Fibroblast of mammary gland (primary cell): ENCODE measurements around the gene CD300E.
A peak's percentile ranks its signal among the peaks of the same experiment; 100 is the strongest.

Experiments used
- DNase-seq: peaks from one replicate; pipeline ENCODE4 v3.0.0-alpha.2; 2010; ENCODE audit warnings: low read depth
- H3K4me3 ChIP-seq: 2 replicates; pipeline ENCODE4 v1.5.1; 2011; ENCODE audit warnings: low read depth, mild to moderate bottlenecking, low read length, moderate library complexity; ENCODE audit not compliant: control insufficient read depth
- TF ChIP-seq, protein P1 (sequence below): conservative IDR thresholded peaks from 2 replicates; pipeline ENCODE4 v1.5.1; 2011; ENCODE audit warnings: low read depth, low read length, inconsistent platforms; ENCODE audit not compliant: control insufficient read depth, insufficient read depth

CD300E gene

DNA sequence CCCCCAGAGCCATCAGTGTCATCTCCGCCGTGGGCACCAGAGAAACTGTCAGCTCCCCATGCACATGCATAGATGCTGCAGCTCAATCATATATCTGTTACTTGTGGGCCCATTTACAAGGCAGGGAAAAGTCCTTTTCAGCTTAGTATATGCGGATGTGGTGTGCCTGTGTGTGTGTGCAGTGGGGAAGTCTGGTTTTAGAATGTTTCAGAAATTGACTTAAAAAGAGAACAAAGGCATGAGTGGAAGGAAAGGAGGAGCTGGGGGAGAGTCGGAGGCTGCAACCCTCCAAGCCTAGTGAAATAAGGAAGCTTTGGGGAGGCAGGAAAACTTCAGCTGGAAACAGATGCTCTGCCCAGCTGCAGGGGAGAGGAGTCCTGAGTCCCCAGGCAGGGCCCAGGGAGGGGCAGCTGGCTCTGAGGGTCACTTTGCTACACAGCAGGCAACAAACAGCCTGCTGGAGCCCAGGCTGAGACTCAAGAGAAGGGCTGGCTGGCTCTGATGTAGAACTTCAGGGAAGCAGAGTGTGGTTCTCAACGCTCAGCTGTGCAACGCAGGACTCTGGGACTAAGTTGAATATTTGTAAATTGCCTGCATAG, 20.4 kb downstream of the CD300E start:
- H3K4me3 ChIP-seq: no peak overlapping the region
- TF ChIP-seq, protein P1, sequence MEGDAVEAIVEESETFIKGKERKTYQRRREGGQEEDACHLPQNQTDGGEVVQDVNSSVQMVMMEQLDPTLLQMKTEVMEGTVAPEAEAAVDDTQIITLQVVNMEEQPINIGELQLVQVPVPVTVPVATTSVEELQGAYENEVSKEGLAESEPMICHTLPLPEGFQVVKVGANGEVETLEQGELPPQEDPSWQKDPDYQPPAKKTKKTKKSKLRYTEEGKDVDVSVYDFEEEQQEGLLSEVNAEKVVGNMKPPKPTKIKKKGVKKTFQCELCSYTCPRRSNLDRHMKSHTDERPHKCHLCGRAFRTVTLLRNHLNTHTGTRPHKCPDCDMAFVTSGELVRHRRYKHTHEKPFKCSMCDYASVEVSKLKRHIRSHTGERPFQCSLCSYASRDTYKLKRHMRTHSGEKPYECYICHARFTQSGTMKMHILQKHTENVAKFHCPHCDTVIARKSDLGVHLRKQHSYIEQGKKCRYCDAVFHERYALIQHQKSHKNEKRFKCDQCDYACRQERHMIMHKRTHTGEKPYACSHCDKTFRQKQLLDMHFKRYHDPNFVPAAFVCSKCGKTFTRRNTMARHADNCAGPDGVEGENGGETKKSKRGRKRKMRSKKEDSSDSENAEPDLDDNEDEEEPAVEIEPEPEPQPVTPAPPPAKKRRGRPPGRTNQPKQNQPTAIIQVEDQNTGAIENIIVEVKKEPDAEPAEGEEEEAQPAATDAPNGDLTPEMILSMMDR: no peak
- no peak for DNase-seq

GRCh38 chr17:74601944-74602572, 21.5 kb downstream of the CD300E start:
- TF ChIP-seq, protein P1: peak; percentile 78
- peak; percentile 64 for DNase-seq
- no peak overlapping the region for H3K4me3 ChIP-seq

DNA sequence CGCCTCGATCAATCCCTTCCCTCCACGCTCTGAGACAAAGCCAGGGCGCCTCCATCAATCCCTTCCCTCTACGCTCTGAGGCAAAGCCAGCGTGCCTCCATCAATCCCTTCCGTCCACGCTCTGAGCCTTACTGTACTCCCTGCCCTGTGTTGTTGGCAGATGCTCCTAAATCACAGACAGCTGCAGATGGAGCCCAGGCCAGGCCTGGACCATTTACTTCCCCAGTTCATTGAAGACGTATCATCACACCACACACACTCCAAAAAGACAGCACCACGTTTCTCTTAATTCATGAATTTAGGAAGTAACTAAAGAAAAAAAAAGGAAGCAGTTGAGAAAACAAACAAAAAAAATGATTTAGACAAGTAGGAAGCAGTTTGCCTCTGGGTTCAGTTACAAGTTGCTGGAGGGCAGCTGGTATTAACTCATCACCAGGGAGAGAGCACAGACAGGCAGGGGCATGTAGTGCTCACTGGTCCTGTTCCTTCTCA, 24.0 kb downstream of the CD300E start:
- H3K4me3 ChIP-seq: no peak overlapping the region
- no peak for DNase-seq
- TF ChIP-seq, protein P1: no peak

GRCh38 chr17:74599023-74599399, 24.5 kb downstream of the CD300E start:
- TF ChIP-seq, protein P1: no peak
- H3K4me3 ChIP-seq: no peak overlapping the region
- no peak for DNase-seq

- no peak overlapping the region for H3K4me3 ChIP-seq
- TF ChIP-seq, protein P1: no peak
- no peak for DNase-seq
These were observed 25.1 kb downstream of the CD300E start for GRCh38 chr17:74598346-74599022.

GRCh38 chr17:74597069-74597790, 26.3 kb downstream of the CD300E start:
- DNase-seq: no peak
- no peak overlapping the region for H3K4me3 ChIP-seq
- TF ChIP-seq, protein P1: no peak
